ENCODE data around the gene RAP2A. TPM values are rescaled to one million over a fixed set of nuclear protein-coding genes. Genes with fewer than 3 reads are reported as not detected.

Gene RAP2A
- total and polyA plus RNA-seq, 2 donors (not counting 1 experiment from before 2014, with no cell fraction given) = 31.4 to 35.0 TPM

GRCh38 chr13:97422118-97423054 is 11.6 kb upstream of the RAP2A start:
- H2AFZ ChIP-seq (ENCODE audit: low read length) = no peak overlapping the region

GRCh38 chr13:97423300-97424045 is 10.5 kb upstream of the RAP2A start:
- Histone ChIP-seq H3K27me3 (ENCODE audit: control insufficient read depth, insufficient read depth, low read length) (no peaks in the 10 kb centered on the region), H3K9me3 (ENCODE audit: control insufficient read depth, insufficient read depth, low read depth, low read length) (no peaks in the 10 kb centered on the region), H3K4me2 (ENCODE audit: extremely low read depth, insufficient read depth, low read length) (no peak overlapping the region), H3K79me2 (ENCODE audit: control insufficient read depth, insufficient read depth, low read length) (no peaks in the 10 kb centered on the region), H4K20me1 (ENCODE audit: control insufficient read depth, extremely low read depth, insufficient read depth, low read length) (no peaks in the 10 kb centered on the region), H3K36me3 (ENCODE audit: control insufficient read depth, insufficient read depth, low read length) (no peaks in the 10 kb centered on the region), H3K4me3 (replicated peaks in 1 of 4; ENCODE audit: control extremely low read depth in 1 of 4, insufficient read depth in 1 of 4, low read depth in 3 of 4, low read length in 4 of 4) (no peak overlapping the region), H3K9ac (ENCODE audit: insufficient read depth, low read length) (no peak overlapping the region), H3K4me1 (ENCODE audit: control insufficient read depth, extremely low read depth, insufficient read depth, low read length) (no peaks in the 10 kb centered on the region), H3K27ac (ENCODE audit: insufficient read depth, low read length) (no peak overlapping the region), H2AFZ (ENCODE audit: low read length) (no peak overlapping the region)
- DNase-seq (ENCODE audit: low read depth in 2 of 2) = no peak
- TF ChIP-seq EZH2 (IDR thresholded peaks at IDR 0.05; ENCODE audit: low read length, missing control alignments) = no peak
- no peak for TF ChIP-seq CTCF (conservative IDR thresholded peaks at IDR 0.05 in 1 of 2, IDR thresholded peaks at IDR 0.05 in 1 of 2; ENCODE audit: low read depth in 1 of 2, low read length in 2 of 2)

More at GRCh38 chr13:97422118-97423054, 11.6 kb upstream of the RAP2A start:
- H3K4me2 ChIP-seq (ENCODE audit: extremely low read depth, insufficient read depth, low read length) = no peak overlapping the region
- no peaks in the 10 kb centered on the region for H3K36me3 ChIP-seq (ENCODE audit: control insufficient read depth, insufficient read depth, low read length)
- H3K9ac ChIP-seq (ENCODE audit: insufficient read depth, low read length) = no peak overlapping the region
- peak in 1 of 2 donors; percentile 62 for DNase-seq (ENCODE audit: low read depth in 2 of 2)
- no peak overlapping the region for H3K4me3 ChIP-seq (replicated peaks in 1 of 4; ENCODE audit: control extremely low read depth in 1 of 4, insufficient read depth in 1 of 4, low read depth in 3 of 4, low read length in 4 of 4)
- TF ChIP-seq CTCF (conservative IDR thresholded peaks at IDR 0.05 in 1 of 2, IDR thresholded peaks at IDR 0.05 in 1 of 2; ENCODE audit: low read depth in 1 of 2, low read length in 2 of 2) = no peak
- TF ChIP-seq EZH2 (IDR thresholded peaks at IDR 0.05; ENCODE audit: low read length, missing control alignments) = no peak
- no peaks in the 10 kb centered on the region for H3K79me2 ChIP-seq (ENCODE audit: control insufficient read depth, insufficient read depth, low read length)
- no peaks in the 10 kb centered on the region for H4K20me1 ChIP-seq (ENCODE audit: control insufficient read depth, extremely low read depth, insufficient read depth, low read length)
- H3K27ac ChIP-seq (ENCODE audit: insufficient read depth, low read length) = no peak overlapping the region
- no peaks in the 10 kb centered on the region for H3K4me1 ChIP-seq (ENCODE audit: control insufficient read depth, extremely low read depth, insufficient read depth, low read length)
- H3K27me3 ChIP-seq (ENCODE audit: control insufficient read depth, insufficient read depth, low read length) = no peaks in the 10 kb centered on the region
- no peaks in the 10 kb centered on the region for H3K9me3 ChIP-seq (ENCODE audit: control insufficient read depth, insufficient read depth, low read depth, low read length)

GRCh38 chr13:97425590-97425989 is 8.4 kb upstream of the RAP2A start:
- Histone ChIP-seq H3K9ac (ENCODE audit: insufficient read depth, low read length) (no peak overlapping the region), H3K27me3 (ENCODE audit: control insufficient read depth, insufficient read depth, low read length) (no peaks in the 10 kb centered on the region), H3K36me3 (ENCODE audit: control insufficient read depth, insufficient read depth, low read length) (no peaks in the 10 kb centered on the region), H3K9me3 (ENCODE audit: control insufficient read depth, insufficient read depth, low read depth, low read length) (no peaks in the 10 kb centered on the region), H3K4me2 (ENCODE audit: extremely low read depth, insufficient read depth, low read length) (no peak overlapping the region), H4K20me1 (ENCODE audit: control insufficient read depth, extremely low read depth, insufficient read depth, low read length) (no peaks in the 10 kb centered on the region), H2AFZ (ENCODE audit: low read length) (no peak overlapping the region), H3K79me2 (ENCODE audit: control insufficient read depth, insufficient read depth, low read length) (no peaks in the 10 kb centered on the region), H3K4me3 (replicated peaks in 1 of 4; ENCODE audit: control extremely low read depth in 1 of 4, insufficient read depth in 1 of 4, low read depth in 3 of 4, low read length in 4 of 4) (no peak overlapping the region), H3K4me1 (ENCODE audit: control insufficient read depth, extremely low read depth, insufficient read depth, low read length) (no peaks in the 10 kb centered on the region), H3K27ac (ENCODE audit: insufficient read depth, low read length) (no peak overlapping the region)
- TF ChIP-seq EZH2 (IDR thresholded peaks at IDR 0.05; ENCODE audit: low read length, missing control alignments) = no peak
- TF ChIP-seq CTCF (conservative IDR thresholded peaks at IDR 0.05 in 1 of 2, IDR thresholded peaks at IDR 0.05 in 1 of 2; ENCODE audit: low read depth in 1 of 2, low read length in 2 of 2) = no peak
- peak in 1 of 2 donors; percentile 43 for DNase-seq (ENCODE audit: low read depth in 2 of 2)
